Endothelial cell of umbilical vein (primary cell): ENCODE measurements around the gene MAPK13.

Source experiments
- MYC ChIP-seq: IDR thresholded peaks from one replicate; pipeline ENCODE4 v1.6.1; 2011; ENCODE audit warnings: mild to moderate bottlenecking, low read depth, low read length
- POLR2AphosphoS5 ChIP-seq: IDR thresholded peaks from 2 replicates; pipeline ENCODE4 v1.6.1; 2012; ENCODE audit warnings: low read depth, mild to moderate bottlenecking, control low read depth, low read length, moderate library complexity; ENCODE audit not compliant: insufficient read depth
- TF ChIP-seq, protein P1 (sequence below), 2 donors: IDR thresholded peaks; 1 replicate in 1 of 2; 2 replicates in 1 of 2; pipeline ENCODE4 v1.5.1; 2011; ENCODE audit warnings: low read length in 2 of 2, mild to moderate bottlenecking in 2 of 2, moderate library complexity in 2 of 2, control low read depth in 1 of 2, inconsistent platforms in 1 of 2, low read depth in 1 of 2; ENCODE audit not compliant: insufficient read depth in 1 of 2; ENCODE audit errors: extremely low read depth in 1 of 2

DNA sequence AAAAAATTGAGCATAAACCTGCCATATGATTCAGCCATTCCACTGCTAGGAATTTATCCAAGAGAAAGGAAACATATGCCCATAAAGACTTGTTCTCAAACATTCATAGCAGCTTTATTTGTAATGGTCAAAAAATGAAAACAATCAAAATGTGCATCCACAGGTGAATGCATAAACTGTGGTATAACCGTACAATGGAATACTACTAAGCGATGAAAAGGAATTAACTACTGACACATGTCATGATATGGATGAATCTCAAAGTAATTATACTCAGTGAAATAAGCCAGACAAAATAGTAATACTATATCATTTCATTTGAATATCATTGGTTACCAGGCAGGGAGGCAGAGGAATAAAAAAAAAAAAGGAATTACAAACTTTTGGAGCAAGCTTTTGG lies 40.4 kb downstream of the MAPK13 start:
- TF ChIP-seq POLR2AphosphoS5 (no peak), MYC (no peak)
- TF ChIP-seq, protein P1, sequence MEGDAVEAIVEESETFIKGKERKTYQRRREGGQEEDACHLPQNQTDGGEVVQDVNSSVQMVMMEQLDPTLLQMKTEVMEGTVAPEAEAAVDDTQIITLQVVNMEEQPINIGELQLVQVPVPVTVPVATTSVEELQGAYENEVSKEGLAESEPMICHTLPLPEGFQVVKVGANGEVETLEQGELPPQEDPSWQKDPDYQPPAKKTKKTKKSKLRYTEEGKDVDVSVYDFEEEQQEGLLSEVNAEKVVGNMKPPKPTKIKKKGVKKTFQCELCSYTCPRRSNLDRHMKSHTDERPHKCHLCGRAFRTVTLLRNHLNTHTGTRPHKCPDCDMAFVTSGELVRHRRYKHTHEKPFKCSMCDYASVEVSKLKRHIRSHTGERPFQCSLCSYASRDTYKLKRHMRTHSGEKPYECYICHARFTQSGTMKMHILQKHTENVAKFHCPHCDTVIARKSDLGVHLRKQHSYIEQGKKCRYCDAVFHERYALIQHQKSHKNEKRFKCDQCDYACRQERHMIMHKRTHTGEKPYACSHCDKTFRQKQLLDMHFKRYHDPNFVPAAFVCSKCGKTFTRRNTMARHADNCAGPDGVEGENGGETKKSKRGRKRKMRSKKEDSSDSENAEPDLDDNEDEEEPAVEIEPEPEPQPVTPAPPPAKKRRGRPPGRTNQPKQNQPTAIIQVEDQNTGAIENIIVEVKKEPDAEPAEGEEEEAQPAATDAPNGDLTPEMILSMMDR (IDR thresholded peaks at IDR 0.05; ENCODE audit: extremely low read depth in 1 of 2, insufficient read depth in 1 of 2, low read depth in 1 of 2, low read length in 2 of 2) = no peak
